Activated naive CD4-positive, alpha-beta T cell treated with anti-CD3 and anti-CD28 coated beads, Interleukin-2, amount 10 ng/mL, durations not matched to agents 7 days and 5 days (primary cell): ENCODE data around the gene GRIN1.

ENCODE experiments used
- CTCF ChIA-PET: fragments of 350-600 bp; sonication (Branson Sonifier 250); formaldehyde crosslinking; loops from one replicate; lab custom pipeline; 2021; ENCODE audit warnings: antibody characterized with exemption; lab: Charles Lee
- DNase-seq: peaks from one replicate; pipeline ENCODE4 v3.0.0-alpha.2; 2020
- H3K27ac Mint-ChIP-seq: one replicate; pipeline ENCODE4 v1.8.0; 2021; ENCODE audit warnings: mild to moderate bottlenecking, moderate library complexity, mixed read lengths
- H3K27me3 Mint-ChIP-seq: one replicate; pipeline ENCODE4 v1.8.0; 2021; ENCODE audit warnings: mild to moderate bottlenecking, mixed read lengths
- H3K36me3 Mint-ChIP-seq: one replicate; pipeline ENCODE4 v1.8.0; 2021; ENCODE audit warnings: mixed read lengths
- H3K4me1 Mint-ChIP-seq: one replicate; pipeline ENCODE4 v1.8.0; 2021; ENCODE audit warnings: mixed read lengths
- H3K4me3 Mint-ChIP-seq: one replicate; pipeline ENCODE4 v1.8.0; 2021; ENCODE audit warnings: mild to moderate bottlenecking, moderate library complexity, mixed read lengths
- H3K9me3 Mint-ChIP-seq: one replicate; pipeline ENCODE4 v1.8.0; 2021; ENCODE audit warnings: mixed read lengths

Gene GRIN1

GRCh38 chr9:137186385-137186784 is 47.4 kb downstream of the GRIN1 start:
- CTCF ChIA-PET: no interaction called here
- Mint-ChIP-seq H3K4me3 (peak overlapping the region; percentile 90), H3K9me3 (no peaks in the 10 kb centered on the region), H3K4me1 (peaks cover 37% of the 10 kb centered on the region), H3K36me3 (peaks cover 36% of the 10 kb centered on the region), H3K27ac (peak overlapping the region; percentile 71), H3K27me3 (peaks cover 10% of the 10 kb centered on the region)
- no peak for DNase-seq

GRCh38 chr9:137187386-137187785 is 48.4 kb downstream of the GRIN1 start:
- Mint-ChIP-seq H3K27ac (peak overlapping the region; percentile 96), H3K4me1 (peaks cover 37% of the 10 kb centered on the region), H3K27me3 (peaks cover 10% of the 10 kb centered on the region), H3K9me3 (no peaks in the 10 kb centered on the region), H3K4me3 (peak overlapping the region; percentile 90), H3K36me3 (peaks cover 32% of the 10 kb centered on the region)
- CTCF ChIA-PET: interaction anchor here (1.2 to 3.1 kb wide), 5 partner anchors 8 to 141 kb away, joined by 3 to 21 read pairs (median 3); partner anchors contain the start of genes CYSRT1, RNF208 and RNF224
- DNase-seq: no peak

- Mint-ChIP-seq H3K9me3 (no peaks in the 10 kb centered on the region), H3K36me3 (peaks cover 29% of the 10 kb centered on the region), H3K27ac (peak overlapping the region; percentile 96), H3K4me1 (peaks cover 37% of the 10 kb centered on the region), H3K4me3 (peak overlapping the region; percentile 90), H3K27me3 (peaks cover 10% of the 10 kb centered on the region)
- CTCF ChIA-PET: interaction anchor here (1.2 to 3.1 kb wide), 6 partner anchors 9 to 141 kb away, joined by 3 to 21 read pairs (median 3); partner anchors contain the start of genes CYSRT1, RNF208 and RNF224
- no peak for DNase-seq
Measured at GRCh38 chr9:137188086-137188489, 49.1 kb downstream of the GRIN1 start.

- H3K27me3 Mint-ChIP-seq: peaks cover 10% of the 10 kb centered on the region
- no peaks in the 10 kb centered on the region for H3K9me3 Mint-ChIP-seq
- peaks cover 24% of the 10 kb centered on the region for H3K36me3 Mint-ChIP-seq
- H3K27ac Mint-ChIP-seq: peak within 1 kb of the TSS; percentile 96
- H3K4me1 Mint-ChIP-seq: peaks cover 37% of the 10 kb centered on the region
- CTCF ChIA-PET: interaction anchor here (0.8 to 3.1 kb wide), 13 partner anchors 10 to 160 kb away, joined by 3 to 21 read pairs (median 4); partner anchors contain the start of genes CYSRT1, RNF208, RNF224 and TPRN
- peak within 1 kb of the TSS; percentile 97 for H3K4me3 Mint-ChIP-seq
- DNase-seq: peak; percentile 92
Measured at GRCh38 chr9:137188490-137189296, 49.7 kb downstream of the GRIN1 start, which contains the start of the genes ANAPC2 and SSNA1. ANAPC2 (minus strand) TSS chr9:137188560; CDS start chr9:137188532, 28 bp downstream. SSNA1 (plus strand) TSS chr9:137188676; CDS start chr9:137188727, 51 bp downstream.

GRCh38 chr9:137189297-137190295 is 50.6 kb downstream of the GRIN1 start:
- Mint-ChIP-seq H3K27ac (peak overlapping the region; percentile 96), H3K4me3 (peak overlapping the region; percentile 97), H3K9me3 (no peaks in the 10 kb centered on the region), H3K36me3 (peaks cover 16% of the 10 kb centered on the region), H3K4me1 (peaks cover 35% of the 10 kb centered on the region), H3K27me3 (peaks cover 10% of the 10 kb centered on the region)
- DNase-seq: no peak
- CTCF ChIA-PET: interaction anchor here (0.8 to 3.1 kb wide), 13 partner anchors 9 to 160 kb away, joined by 3 to 21 read pairs (median 4); partner anchors contain the start of genes CYSRT1, NDOR1, RNF208 and RNF224

GRCh38 chr9:137190315-137190856 is 51.4 kb downstream of the GRIN1 start:
- Mint-ChIP-seq H3K27me3 (peaks cover 10% of the 10 kb centered on the region), H3K9me3 (no peaks in the 10 kb centered on the region), H3K4me1 (peaks cover 35% of the 10 kb centered on the region), H3K4me3 (peak overlapping the region; percentile 97), H3K36me3 (peaks cover 16% of the 10 kb centered on the region), H3K27ac (no peak overlapping the region)
- DNase-seq: no peak
- CTCF ChIA-PET: interaction anchor here (1.1 to 3.1 kb wide), 4 partner anchors 14 to 50 kb away, joined by 3 to 21 read pairs (median 4); partner anchors contain the start of genes CYSRT1, NDOR1, RNF224 and SLC34A3

- H3K27ac Mint-ChIP-seq: peak overlapping the region; percentile 42
Measured at GRCh38 chr9:137191245-137191644, 52.3 kb downstream of the GRIN1 start.

GRCh38 chr9:137191691-137192447 is 52.9 kb downstream of the GRIN1 start:
- H3K9me3 Mint-ChIP-seq: no peaks in the 10 kb centered on the region
- no peak overlapping the region for H3K4me3 Mint-ChIP-seq
- peaks cover 13% of the 10 kb centered on the region for H3K36me3 Mint-ChIP-seq
- H3K4me1 Mint-ChIP-seq: peaks cover 28% of the 10 kb centered on the region
- no peak for DNase-seq
- peaks cover 10% of the 10 kb centered on the region for H3K27me3 Mint-ChIP-seq
- CTCF ChIA-PET: interaction anchor here (1.1 to 1.6 kb wide), 2 partner anchors 14 to 39 kb away, joined by 3 read pairs; partner anchors contain the start of gene SLC34A3
- no peak overlapping the region for H3K27ac Mint-ChIP-seq

More at GRCh38 chr9:137191245-137191644, 52.3 kb downstream of the GRIN1 start:
- Mint-ChIP-seq H3K27me3 (peaks cover 10% of the 10 kb centered on the region), H3K4me3 (peak overlapping the region; percentile 61), H3K36me3 (peaks cover 16% of the 10 kb centered on the region), H3K9me3 (no peaks in the 10 kb centered on the region), H3K4me1 (peaks cover 34% of the 10 kb centered on the region)
- DNase-seq: no peak
- CTCF ChIA-PET: interaction anchor here (1.1 to 1.6 kb wide), 2 partner anchors 13 to 40 kb away, joined by 3 read pairs; partner anchors contain the start of gene SLC34A3

GRCh38 chr9:137192448-137192780 is 53.5 kb downstream of the GRIN1 start:
- Mint-ChIP-seq H3K4me1 (peaks cover 23% of the 10 kb centered on the region), H3K9me3 (no peaks in the 10 kb centered on the region), H3K27me3 (peaks cover 10% of the 10 kb centered on the region), H3K36me3 (peaks cover 13% of the 10 kb centered on the region), H3K4me3 (no peak overlapping the region), H3K27ac (peak overlapping the region; percentile 45)
- DNase-seq: no peak
- CTCF ChIA-PET: interaction anchor here (1.0 to 1.6 kb wide), 2 partner anchors 14 to 30 kb away, joined by 3 read pairs; no protein-coding TSS in a partner anchor

- peaks cover 13% of the 10 kb centered on the region for H3K36me3 Mint-ChIP-seq
- peaks cover 8% of the 10 kb centered on the region for H3K27me3 Mint-ChIP-seq
- peaks cover 20% of the 10 kb centered on the region for H3K4me1 Mint-ChIP-seq
- CTCF ChIA-PET: interaction anchor here (1.0 to 1.6 kb wide), 3 partner anchors 15 to 32 kb away, joined by 3 read pairs; partner anchors contain the start of gene CYSRT1
- DNase-seq: no peak
- H3K4me3 Mint-ChIP-seq: no peak overlapping the region
- no peaks in the 10 kb centered on the region for H3K9me3 Mint-ChIP-seq
- H3K27ac Mint-ChIP-seq: peak overlapping the region; percentile 45
Measured at GRCh38 chr9:137192859-137193258, 53.9 kb downstream of the GRIN1 start.

GRCh38 chr9:137193771-137194170 is 54.8 kb downstream of the GRIN1 start:
- Mint-ChIP-seq H3K27ac (no peak overlapping the region), H3K27me3 (peaks cover 8% of the 10 kb centered on the region), H3K4me1 (peaks cover 20% of the 10 kb centered on the region), H3K4me3 (no peak overlapping the region), H3K36me3 (peaks cover 11% of the 10 kb centered on the region), H3K9me3 (no peaks in the 10 kb centered on the region)
- CTCF ChIA-PET: interaction anchor here (1.0 kb wide), 1 partner anchor 31 kb away, joined by 3 read pairs; the partner anchor contains the start of gene CYSRT1
- no peak for DNase-seq

GRCh38 chr9:137194388-137194787 is 55.4 kb downstream of the GRIN1 start:
- no peak for DNase-seq
- CTCF ChIA-PET: no interaction called here
- Mint-ChIP-seq H3K27me3 (peaks cover 8% of the 10 kb centered on the region), H3K36me3 (peaks cover 7% of the 10 kb centered on the region), H3K4me3 (no peak overlapping the region), H3K9me3 (no peaks in the 10 kb centered on the region), H3K4me1 (peaks cover 17% of the 10 kb centered on the region), H3K27ac (no peak overlapping the region)
